ENCODE results near the gene TEKT5.
"Not testable (repeated sequence)": the region's sequence is repeated elsewhere in the genome, so short reads cannot be mapped to it uniquely, and the experiment has no call there.

TEKT5 gene

GRCh38 chr16:10631886-10632285 lies 62.8 kb downstream of the TEKT5 start:
- DNase-seq (ENCODE audit: low read depth): no peak

GRCh38 chr16:10629592-10629963 lies 65.2 kb downstream of the TEKT5 start:
- DNase-seq (ENCODE audit: low read depth): no peak

- no peak for DNase-seq (ENCODE audit: low read depth)
These were observed 69.0 kb downstream of the TEKT5 start for GRCh38 chr16:10625595-10626357.

GRCh38 chr16:10624527-10624926 lies 70.2 kb downstream of the TEKT5 start:
- DNase-seq (ENCODE audit: low read depth): no peak

- DNase-seq (ENCODE audit: low read depth): no peak
These were observed 71.7 kb downstream of the TEKT5 start for GRCh38 chr16:10623059-10623458.

- DNase-seq (ENCODE audit: low read depth): no peak
These were observed 72.5 kb downstream of the TEKT5 start for GRCh38 chr16:10622036-10622921.

GRCh38 chr16:10621216-10621949 lies 73.3 kb downstream of the TEKT5 start:
- DNase-seq (ENCODE audit: low read depth): not testable (repeated sequence)

- DNase-seq (ENCODE audit: low read depth): no peak
These were observed 74.6 kb downstream of the TEKT5 start for GRCh38 chr16:10620120-10620519.

- no peak for DNase-seq (ENCODE audit: low read depth)
These were observed 75.4 kb downstream of the TEKT5 start for GRCh38 chr16:10619271-10619849.

GRCh38 chr16:10618710-10619209 lies 76.0 kb downstream of the TEKT5 start:
- no peak for DNase-seq (ENCODE audit: low read depth)

GRCh38 chr16:10617662-10618420 lies 76.9 kb downstream of the TEKT5 start:
- no peak for DNase-seq (ENCODE audit: low read depth)

GRCh38 chr16:10616756-10617640 lies 77.7 kb downstream of the TEKT5 start:
- DNase-seq (ENCODE audit: low read depth): no peak

GRCh38 chr16:10616419-10616755 lies 78.3 kb downstream of the TEKT5 start:
- DNase-seq (ENCODE audit: low read depth): no peak

- no peak for DNase-seq (ENCODE audit: low read depth)
These were observed 80.0 kb downstream of the TEKT5 start for GRCh38 chr16:10614685-10615084.

- DNase-seq (ENCODE audit: low read depth): no peak
These were observed 80.8 kb downstream of the TEKT5 start for GRCh38 chr16:10613785-10614485.

- no peak for DNase-seq (ENCODE audit: low read depth)
These were observed 82.0 kb downstream of the TEKT5 start for GRCh38 chr16:10612649-10613179.

- no peak for DNase-seq (ENCODE audit: low read depth)
These were observed 82.8 kb downstream of the TEKT5 start for GRCh38 chr16:10611825-10612342.

- DNase-seq (ENCODE audit: low read depth): no peak
These were observed 84.1 kb downstream of the TEKT5 start for GRCh38 chr16:10610499-10611184.

GRCh38 chr16:10609402-10609774 lies 85.3 kb downstream of the TEKT5 start:
- DNase-seq (ENCODE audit: low read depth): no peak
